Endothelial cell of umbilical vein (primary cell): Measurements from ENCODE around the gene EPB41L4B. TPM values are rescaled to one million over a fixed set of nuclear protein-coding genes. Genes with fewer than 3 reads are reported as not detected.

Experiments used
- BruUV-seq: library from RNA; stranded (reverse); fragments of 400-500 nt; replicated peaks from 2 replicates; lab custom pipeline; 2021; lab: Mats Ljungman, UMichigan
- CTCF ChIA-PET: fragments of 300-600, 350-600 bp; sonication (Branson Sonifier 250); formaldehyde crosslinking; loops from one replicate; lab custom pipeline; 2021; ENCODE audit warnings: antibody characterized with exemption, inconsistent platforms; lab: Charles Lee
- POLR2A ChIA-PET: fragments of 300-600, 350-600 bp; sonication (Branson Sonifier 250); formaldehyde crosslinking; loops from one replicate; lab custom pipeline; 2021; ENCODE audit warnings: antibody characterized with exemption, inconsistent platforms; lab: Charles Lee
- DNase-seq: peaks from one replicate; pipeline ENCODE4 v3.0.0-alpha.2; 2011; ENCODE audit warnings: low read depth, low spot score
- FAIRE-seq: peaks from 2 replicates; lab custom pipeline; 2011; peaks lifted over from hg19 to GRCh38; lab: Jason Lieb, UNC
- H2AFZ ChIP-seq: 2 replicates; pipeline ENCODE4 v1.6.0; 2012; ENCODE audit warnings: low read depth, low read length, control low read depth, inconsistent platforms
- H3K27ac ChIP-seq: 2 replicates; pipeline ENCODE4 v1.5.1; 2011; ENCODE audit warnings: low read depth, mild to moderate bottlenecking, control low read depth, low read length, moderate library complexity; ENCODE audit not compliant: insufficient read depth
- H3K27me3 ChIP-seq, 2 experiments: 2 replicates each; pipeline versions ENCODE4 v1.6.0 to v1.6.1; 2011; ENCODE audit warnings: low read length in 2 of 2, mixed read lengths in 1 of 2; ENCODE audit not compliant: control insufficient read depth in 2 of 2, insufficient read depth in 2 of 2
- H3K36me3 ChIP-seq, 2 experiments: 2 replicates in 1 of 2; 3 replicates in 1 of 2; pipeline ENCODE4 v1.5.1; 2011; ENCODE audit warnings: low read length in 2 of 2, mild to moderate bottlenecking in 1 of 2, moderate library complexity in 1 of 2; ENCODE audit not compliant: control insufficient read depth in 2 of 2, insufficient read depth in 2 of 2; ENCODE audit errors: extremely low read depth in 1 of 2
- H3K4me1 ChIP-seq: 3 replicates; pipeline ENCODE4 v1.5.1; 2011; ENCODE audit warnings: mild to moderate bottlenecking, low read length; ENCODE audit not compliant: control insufficient read depth, insufficient read depth; ENCODE audit errors: extremely low read depth
- H3K4me2 ChIP-seq: 2 replicates; pipeline ENCODE4 v1.6.1; 2011; ENCODE audit warnings: low read length, control low read depth, mixed read lengths; ENCODE audit not compliant: insufficient read depth
- H3K4me3 ChIP-seq, 3 experiments: fragments of 200-600 bp in 1 of 3; sonication (generic), shearing (Covaris generic) in 1 of 3; replicated peaks in 1 of 3; 2 replicates each; pipeline ENCODE4 v1.5.1; 2011 to 2016; ENCODE audit warnings: control low read depth in 3 of 3, low read length in 3 of 3, mild to moderate bottlenecking in 2 of 3, inconsistent platforms in 1 of 3, low read depth in 1 of 3, moderate library complexity in 1 of 3; ENCODE audit not compliant: insufficient read depth in 1 of 3
- H3K79me2 ChIP-seq: 2 replicates; pipeline ENCODE4 v1.6.0; 2012; ENCODE audit warnings: low read length, inconsistent platforms; ENCODE audit not compliant: control insufficient read depth, insufficient read depth
- H3K9ac ChIP-seq: replicated peaks from 2 replicates; pipeline ENCODE3; 2011; ENCODE audit warnings: low read length, control low read depth; ENCODE audit not compliant: insufficient read depth; ENCODE audit errors: extremely low read depth
- H3K9me1 ChIP-seq: replicated peaks from 3 replicates; pipeline ENCODE4 v1.6.0; 2011; ENCODE audit warnings: mild to moderate bottlenecking, low read length; ENCODE audit not compliant: control insufficient read depth, insufficient read depth; ENCODE audit errors: extremely low read depth
- H3K9me3 ChIP-seq: replicated peaks from 2 replicates; pipeline ENCODE4 v1.5.1; 2012; ENCODE audit warnings: low read length, inconsistent platforms; ENCODE audit not compliant: control insufficient read depth, insufficient read depth
- H4K20me1 ChIP-seq: replicated peaks from 2 replicates; pipeline ENCODE3; 2011; ENCODE audit warnings: mild to moderate bottlenecking, low read length; ENCODE audit not compliant: control insufficient read depth, insufficient read depth; ENCODE audit errors: extremely low read depth
- CTCF ChIP-seq, 2 donors: IDR thresholded peaks; 1 replicate in 1 of 2; 2 replicates in 1 of 2; pipeline ENCODE4 v1.5.1; 2011; ENCODE audit warnings: low read length in 2 of 2, mild to moderate bottlenecking in 2 of 2, moderate library complexity in 2 of 2, control low read depth in 1 of 2, inconsistent platforms in 1 of 2, low read depth in 1 of 2; ENCODE audit not compliant: insufficient read depth in 1 of 2; ENCODE audit errors: extremely low read depth in 1 of 2
- EZH2 ChIP-seq: IDR thresholded peaks from 2 replicates; pipeline ENCODE4 v1.6.1; 2012; ENCODE audit warnings: borderline replicate concordance, low read depth, mild to moderate bottlenecking, moderate library complexity, low read length, inconsistent platforms; ENCODE audit not compliant: severe bottlenecking
- FOS ChIP-seq: IDR thresholded peaks from 2 replicates; pipeline ENCODE4 v1.6.1; 2011; ENCODE audit warnings: mild to moderate bottlenecking, low read length, moderate library complexity, borderline replicate concordance; ENCODE audit not compliant: insufficient read depth
- GATA2 ChIP-seq: IDR thresholded peaks from 2 replicates; pipeline ENCODE4 v1.7.0; 2011; ENCODE audit warnings: low read depth, mild to moderate bottlenecking, moderate library complexity, mixed read lengths, low read length; ENCODE audit not compliant: insufficient read length, insufficient read depth
- JUN ChIP-seq: IDR thresholded peaks from 2 replicates; pipeline ENCODE4 v1.6.1; 2011; ENCODE audit warnings: borderline replicate concordance, low read depth; ENCODE audit not compliant: insufficient read length, insufficient read depth
- MAX ChIP-seq: IDR thresholded peaks from 2 replicates; pipeline ENCODE4 v1.6.1; 2011; ENCODE audit not compliant: insufficient read depth, insufficient read length
- MYC ChIP-seq: IDR thresholded peaks from one replicate; pipeline ENCODE4 v1.6.1; 2011; ENCODE audit warnings: mild to moderate bottlenecking, low read depth, low read length
- POLR2A ChIP-seq: IDR thresholded peaks from 2 replicates; pipeline ENCODE4 v1.6.1; 2012; ENCODE audit warnings: low read depth, mild to moderate bottlenecking, control low read depth, low read length
- POLR2AphosphoS5 ChIP-seq: IDR thresholded peaks from 2 replicates; pipeline ENCODE4 v1.6.1; 2012; ENCODE audit warnings: low read depth, mild to moderate bottlenecking, control low read depth, low read length, moderate library complexity; ENCODE audit not compliant: insufficient read depth
- dilution Hi-C: fragments of 300-500 bp; cut with MboI; formaldehyde crosslinking; loops from one replicate; pipeline ENCODE4 v1.15.0; 2019; ENCODE audit warnings: low sequenced_read_pairs; ENCODE audit not compliant: extremely low pct_ligation_motif_present
- intact Hi-C: fragments of 100-400 bp; cut with micrococcal nuclease; formaldehyde crosslinking; loops from one replicate; pipeline ENCODE4 v1.10.0; 2022
- polyA plus RNA-seq, 4 experiments: library from polyadenylated mRNA; depleted of rRNA in 3 of 4; stranded (reverse) in 3 of 4; unstranded in 1 of 4; fragments of >200 nt; gene quantifications; 2 replicates each; pipeline versions ENCODE4 v1.2.1 to v1.2.3, GENCODE V29; 2011 to 2012; ENCODE audit warnings: missing spikeins in 1 of 4
- total RNA-seq: library from RNA; stranded (reverse); gene quantifications from 2 replicates; pipeline ENCODE4 v1.2.3, GENCODE V29; 2021

EPB41L4B gene
- total and polyA plus RNA-seq, 2 donors (not counting 3 experiments of a cell fraction or from before 2014, with no cell fraction given) = 0.10 to 0.15 TPM

- POLR2A ChIA-PET = interaction anchor here (0.6 kb wide), 1 partner anchor 141 kb away, joined by 6 read pairs; no protein-coding TSS in a partner anchor
- no peak for TF ChIP-seq GATA2
- TF ChIP-seq MYC = no peak
- TF ChIP-seq POLR2AphosphoS5 = no peak
- no peak for TF ChIP-seq POLR2A
- no peak for TF ChIP-seq JUN
- no peak for TF ChIP-seq MAX
- no peak for TF ChIP-seq EZH2
- no peak for TF ChIP-seq FOS
- TF ChIP-seq CTCF (IDR thresholded peaks at IDR 0.05; ENCODE audit: extremely low read depth in 1 of 2, insufficient read depth in 1 of 2, low read depth in 1 of 2, low read length in 2 of 2) = no peak
- Histone ChIP-seq H3K4me1 (peaks cover 2% of the 10 kb centered on the region), H4K20me1 (no peaks in the 10 kb centered on the region), H3K36me3 (no peaks in the 10 kb centered on the region), H3K79me2 (no peaks in the 10 kb centered on the region), H3K9me3 (no peaks in the 10 kb centered on the region), H2AFZ (peak overlapping the region; percentile 23), H3K9ac (no peak overlapping the region), H3K4me2 (no peak overlapping the region), H3K9me1 (no peaks in the 10 kb centered on the region), H3K4me3 (peak overlapping the region in 1 of 3 experiments; percentile 19), H3K27ac (no peak overlapping the region), H3K27me3 (peaks cover 28 to 30% of the 10 kb centered on the region in 2 experiments)
- DNase-seq (no peak), FAIRE-seq (no peak)
- dilution Hi-C loops = no loop called here
- intact Hi-C loops = loop anchor here (2.0 to 10.0 kb wide), 4 partner anchors 308 to 432 kb away; partner anchors contain the start of genes ABITRAM, CTNNAL1 and ELP1
- BruUV-seq = no TSS peak
- CTCF ChIA-PET = interaction anchor here (0.5 kb wide), 1 partner anchor 9 kb away, joined by 3 read pairs; no protein-coding TSS in a partner anchor
These were observed 523 bp downstream of the EPB41L4B start for GRCh38 chr9:109320331-109320741.
